HCT116 (cell line): ENCODE results near the gene RDH14. TPM values are rescaled to one million over a fixed set of nuclear protein-coding genes. Genes with fewer than 3 reads are reported as not detected.

Experiments used
- ATAC-seq: fragments of 200-7000 bp; cut with Tn5 transposase; 2 replicates; pipeline ENCODE4 v1.9.1; 2020; ENCODE audit warnings: mild to moderate bottlenecking, moderate library complexity
- BruUV-seq: library from RNA; stranded (reverse); fragments of 400-500 nt; replicated peaks from 2 replicates; lab custom pipeline; 2021; lab: Mats Ljungman, UMichigan
- CTCF ChIA-PET: fragments of 300-600 bp; sonication (Branson Sonifier 250); formaldehyde crosslinking; loops from one replicate; lab custom pipeline; 2021; ENCODE audit warnings: antibody characterized with exemption; lab: Charles Lee
- POLR2A ChIA-PET: fragments of 300-600, 350-600 bp; sonication (Branson Sonifier 250); formaldehyde crosslinking; loops from one replicate; lab custom pipeline; 2021; ENCODE audit warnings: antibody characterized with exemption; lab: Charles Lee
- RAD21 ChIA-PET, 2 experiments: fragments of 300-600 bp; sonication (Branson Sonifier 250); formaldehyde crosslinking; loops; one replicate each; lab custom pipeline; 2023; ENCODE audit warnings: low total read pairs in 2 of 2; ENCODE audit not compliant: uncharacterized antibody in 2 of 2, unreplicated experiment in 2 of 2, low non-redundant PET in 1 of 2; lab: Charles Lee
- DNase-seq: peaks from one replicate; pipeline ENCODE4 v3.0.0-alpha.2; 2010; ENCODE audit warnings: low read depth, low spot score
- H2AFZ ChIP-seq: fragments of 200-600 bp; shearing (Covaris generic), sonication (generic); 2 replicates; pipeline ENCODE4 v1.6.1; 2017; ENCODE audit warnings: low read depth, mixed run types, mixed read lengths, antibody characterized with exemption, low read length; ENCODE audit not compliant: poor library complexity, severe bottlenecking
- H3K27ac ChIP-seq: 2 replicates; pipeline ENCODE4 v1.5.1; 2012; ENCODE audit warnings: low read depth, low read length
- H3K27me3 ChIP-seq: fragments of 200-600 bp; sonication (generic); 2 replicates; pipeline ENCODE4 v1.6.1; 2016; ENCODE audit warnings: mixed run types, low read length, mixed read lengths; ENCODE audit not compliant: insufficient read depth
- H3K36me3 ChIP-seq, 2 experiments: fragments of 200-500 bp in 1 of 2; fragments of 200-600 bp in 1 of 2; sonication (Bioruptor generic) in 1 of 2; sonication (generic) in 1 of 2; 2 replicates each; pipeline versions ENCODE4 v1.5.1 to v1.6.1; 2014 to 2016; ENCODE audit warnings: low read length in 2 of 2, inconsistent platforms in 1 of 2, mixed read lengths in 1 of 2, mixed run types in 1 of 2; ENCODE audit not compliant: insufficient read depth in 2 of 2, control insufficient read depth in 1 of 2
- H3K4me1 ChIP-seq, 2 experiments: fragments of 200-600 bp in 1 of 2; sonication (generic) in 1 of 2; 2 replicates each; pipeline versions ENCODE4 v1.5.1 to v1.6.1; 2012 to 2017; ENCODE audit warnings: low read length in 2 of 2, inconsistent platforms in 1 of 2, mild to moderate bottlenecking in 1 of 2, mixed read lengths in 1 of 2, mixed run types in 1 of 2, moderate library complexity in 1 of 2; ENCODE audit not compliant: insufficient read depth in 2 of 2, control insufficient read depth in 1 of 2
- H3K4me2 ChIP-seq: fragments of 200-600 bp; sonication (generic); 2 replicates; pipeline ENCODE4 v1.6.1; 2017; ENCODE audit warnings: mixed run types, low read length, mixed read lengths
- H3K4me3 ChIP-seq, 2 experiments: fragments of 200-600 bp in 1 of 2; sonication (generic) in 1 of 2; replicated peaks in 1 of 2; 2 replicates each; pipeline ENCODE4 v1.5.1; 2011 to 2016; ENCODE audit warnings: low read length in 2 of 2, control low read depth in 1 of 2, low read depth in 1 of 2, mild to moderate bottlenecking in 1 of 2, mixed read lengths in 1 of 2, mixed run types in 1 of 2
- H3K79me2 ChIP-seq: fragments of 200-600 bp; sonication (generic); 2 replicates; pipeline ENCODE4 v1.6.1; 2017; ENCODE audit warnings: mild to moderate bottlenecking, mixed run types, low read length, moderate library complexity, mixed read lengths; ENCODE audit not compliant: insufficient read depth
- H3K9ac ChIP-seq: fragments of 200-600 bp; sonication (generic); 2 replicates; pipeline ENCODE4 v1.6.1; 2016; ENCODE audit warnings: low read length, mixed read lengths
- H3K9me2 ChIP-seq: fragments of 200-600 bp; sonication (generic), shearing (Covaris generic); 2 replicates; pipeline ENCODE4 v1.6.1; 2017; ENCODE audit warnings: mixed run types, mild to moderate bottlenecking, moderate library complexity; ENCODE audit not compliant: insufficient read depth
- H3K9me3 ChIP-seq, 2 experiments: fragments of 200-500 bp in 1 of 2; fragments of 200-600 bp in 1 of 2; sonication (Bioruptor generic) in 1 of 2; sonication (generic) in 1 of 2; 2 replicates each; pipeline ENCODE4 v1.6.1; 2014 to 2017; ENCODE audit warnings: low read length in 2 of 2, mixed read lengths in 2 of 2, inconsistent platforms in 1 of 2, low read depth in 1 of 2, mild to moderate bottlenecking in 1 of 2, mixed run types in 1 of 2, moderate library complexity in 1 of 2; ENCODE audit not compliant: control insufficient read depth in 1 of 2, insufficient read depth in 1 of 2
- H4K20me1 ChIP-seq: fragments of 200-600 bp; sonication (generic), shearing (Covaris generic); 2 replicates; pipeline ENCODE4 v1.6.1; 2017; ENCODE audit warnings: mixed run types, mild to moderate bottlenecking, moderate library complexity; ENCODE audit not compliant: insufficient read depth
- CBX3 ChIP-seq: IDR thresholded peaks from 2 replicates; pipeline ENCODE4 v1.6.1; 2012; ENCODE audit warnings: low read depth
- CEBPB ChIP-seq: IDR thresholded peaks from 2 replicates; pipeline ENCODE4 v1.6.1; 2012; ENCODE audit warnings: low read depth
- EGR1 ChIP-seq: IDR thresholded peaks from 2 replicates; pipeline ENCODE4 v1.6.1; 2012; ENCODE audit warnings: low read depth
- ELF1 ChIP-seq: IDR thresholded peaks from 2 replicates; pipeline ENCODE4 v1.6.1; 2012; ENCODE audit warnings: low read depth, borderline replicate concordance
- EZH2 ChIP-seq: fragments of 200-600 bp; sonication (generic); IDR thresholded peaks from 2 replicates; pipeline ENCODE4 v1.6.1; 2017; ENCODE audit warnings: antibody characterized with exemption, mixed run types
- FOSL1 ChIP-seq: IDR thresholded peaks from 2 replicates; pipeline ENCODE4 v1.6.1; 2012; ENCODE audit warnings: low read depth
- JUND ChIP-seq: IDR thresholded peaks from 2 replicates; pipeline ENCODE4 v1.6.1; 2012
- POLR2A ChIP-seq: IDR thresholded peaks from 2 replicates; pipeline ENCODE4 v1.7.0; 2011; ENCODE audit warnings: borderline replicate concordance; ENCODE audit not compliant: insufficient read depth, insufficient read length; ENCODE audit errors: extremely low read depth
- POLR2AphosphoS5 ChIP-seq: IDR thresholded peaks from 2 replicates; pipeline ENCODE4 v1.6.1; 2011; ENCODE audit warnings: mild to moderate bottlenecking, low read depth, low read length, moderate library complexity
- RAD21 ChIP-seq: IDR thresholded peaks from 2 replicates; pipeline ENCODE4 v1.6.1; 2012; ENCODE audit warnings: low read depth, mild to moderate bottlenecking
- SIN3A ChIP-seq: IDR thresholded peaks from 2 replicates; pipeline ENCODE4 v1.6.1; 2012; ENCODE audit warnings: low read depth
- SP1 ChIP-seq: IDR thresholded peaks from 2 replicates; pipeline ENCODE4 v1.6.1; 2012; ENCODE audit warnings: low read depth
- TCF7L2 ChIP-seq: IDR thresholded peaks from 2 replicates; pipeline ENCODE4 v1.7.0; 2011; ENCODE audit warnings: borderline replicate concordance, inconsistent platforms; ENCODE audit not compliant: insufficient read depth, insufficient read length; ENCODE audit errors: extremely low read depth
- YY1 ChIP-seq: IDR thresholded peaks from 2 replicates; pipeline ENCODE4 v1.6.1; 2011; ENCODE audit warnings: low read length, low read depth, moderate library complexity, mild to moderate bottlenecking; ENCODE audit not compliant: insufficient replicate concordance; ENCODE audit errors: extremely low read depth
- ZFX ChIP-seq: fragments of 450-650 bp; IDR thresholded peaks from 2 replicates; pipeline ENCODE4 v1.6.1; 2017
- ZNF274 ChIP-seq: fragments of 200-500 bp; sonication (Bioruptor generic); IDR thresholded peaks from 2 replicates; pipeline ENCODE4 v1.6.1; 2014; ENCODE audit warnings: mild to moderate bottlenecking, low read depth, low read length, inconsistent platforms
- intact Hi-C: fragments of 100-400 bp; cut with micrococcal nuclease; formaldehyde crosslinking; loops from 2 replicates; pipeline ENCODE4 v1.10.0; 2022
- total RNA-seq: library from RNA; stranded (reverse); gene quantifications from one replicate; pipeline ENCODE4 v1.2.1, GENCODE V29; 2021; ENCODE audit not compliant: unreplicated experiment
- TF ChIP-seq, protein P1 (sequence below): IDR thresholded peaks from 2 replicates; pipeline ENCODE4 v1.6.1; 2012
- TF ChIP-seq, protein P2 (sequence below), 3 experiments: fragments of 200-600 bp in 1 of 3; sonication (generic) in 1 of 3; IDR thresholded peaks in 2 of 3; conservative IDR thresholded peaks in 1 of 3; 2 replicates each; pipeline ENCODE4 v1.5.1; 2012 to 2017; ENCODE audit warnings: low read depth in 2 of 3, low read length in 2 of 3, antibody characterized with exemption in 1 of 3, borderline replicate concordance in 1 of 3, control low read depth in 1 of 3, mild to moderate bottlenecking in 1 of 3, mixed read lengths in 1 of 3, mixed run types in 1 of 3, moderate library complexity in 1 of 3; ENCODE audit not compliant: insufficient read depth in 1 of 3
- TF ChIP-seq, protein P3 (sequence below): IDR thresholded peaks from 2 replicates; pipeline ENCODE4 v1.6.1; 2011; ENCODE audit warnings: mild to moderate bottlenecking, low read length, moderate library complexity; ENCODE audit not compliant: insufficient replicate concordance; ENCODE audit errors: extremely low read depth

RDH14 gene
- total RNA-seq, 1 experiment from 2014 or later = 15.5 TPM

DNA sequence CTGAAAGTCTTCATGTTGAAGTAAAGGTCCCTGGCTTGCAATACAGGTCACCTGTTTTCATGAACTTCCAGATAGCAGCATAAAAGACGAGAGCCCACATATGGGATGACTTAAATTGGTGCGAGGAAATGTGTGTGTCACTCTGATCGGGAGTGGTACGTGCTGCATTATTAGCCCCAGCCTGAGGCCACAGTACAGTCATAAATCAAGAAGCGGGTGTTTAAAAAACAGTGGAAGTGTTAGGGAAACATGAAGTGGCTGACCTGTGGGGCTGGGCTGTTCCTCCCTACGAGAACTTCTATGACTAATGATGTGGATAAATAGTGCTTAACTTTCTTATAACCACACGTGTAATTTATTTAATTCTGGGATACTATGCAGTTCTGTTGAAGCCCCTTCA lies 24.4 kb downstream of the RDH14 start:
- ChIA-PET RAD21 (no interaction called here), POLR2A (no interaction called here), CTCF (no interaction called here)
- H3K4me2 ChIP-seq = no peak overlapping the region
- intact Hi-C loops = no loop called here
- H3K27ac ChIP-seq = no peak overlapping the region
- no peaks in the 10 kb centered on the region for H3K27me3 ChIP-seq
- no peaks in the 10 kb centered on the region for H3K79me2 ChIP-seq
- no peaks in the 10 kb centered on the region for H3K36me3 ChIP-seq
- H3K9ac ChIP-seq = no peak overlapping the region
- H4K20me1 ChIP-seq = no peaks in the 10 kb centered on the region
- no peaks in the 10 kb centered on the region for H3K9me3 ChIP-seq
- no peak overlapping the region for H3K4me3 ChIP-seq
- TF ChIP-seq ZNF274 (no peak), POLR2AphosphoS5 (no peak), SP1 (no peak), POLR2A (no peak), EGR1 (no peak), SIN3A (no peak), ZFX (no peak), JUND (no peak), TCF7L2 (no peak), CBX3 (no peak), EZH2 (no peak), FOSL1 (no peak), RAD21 (no peak), ELF1 (no peak), CEBPB (no peak), YY1 (no peak)
- TF ChIP-seq, protein P1, sequence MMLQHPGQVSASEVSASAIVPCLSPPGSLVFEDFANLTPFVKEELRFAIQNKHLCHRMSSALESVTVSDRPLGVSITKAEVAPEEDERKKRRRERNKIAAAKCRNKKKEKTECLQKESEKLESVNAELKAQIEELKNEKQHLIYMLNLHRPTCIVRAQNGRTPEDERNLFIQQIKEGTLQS = no peak
- TF ChIP-seq, protein P2, sequence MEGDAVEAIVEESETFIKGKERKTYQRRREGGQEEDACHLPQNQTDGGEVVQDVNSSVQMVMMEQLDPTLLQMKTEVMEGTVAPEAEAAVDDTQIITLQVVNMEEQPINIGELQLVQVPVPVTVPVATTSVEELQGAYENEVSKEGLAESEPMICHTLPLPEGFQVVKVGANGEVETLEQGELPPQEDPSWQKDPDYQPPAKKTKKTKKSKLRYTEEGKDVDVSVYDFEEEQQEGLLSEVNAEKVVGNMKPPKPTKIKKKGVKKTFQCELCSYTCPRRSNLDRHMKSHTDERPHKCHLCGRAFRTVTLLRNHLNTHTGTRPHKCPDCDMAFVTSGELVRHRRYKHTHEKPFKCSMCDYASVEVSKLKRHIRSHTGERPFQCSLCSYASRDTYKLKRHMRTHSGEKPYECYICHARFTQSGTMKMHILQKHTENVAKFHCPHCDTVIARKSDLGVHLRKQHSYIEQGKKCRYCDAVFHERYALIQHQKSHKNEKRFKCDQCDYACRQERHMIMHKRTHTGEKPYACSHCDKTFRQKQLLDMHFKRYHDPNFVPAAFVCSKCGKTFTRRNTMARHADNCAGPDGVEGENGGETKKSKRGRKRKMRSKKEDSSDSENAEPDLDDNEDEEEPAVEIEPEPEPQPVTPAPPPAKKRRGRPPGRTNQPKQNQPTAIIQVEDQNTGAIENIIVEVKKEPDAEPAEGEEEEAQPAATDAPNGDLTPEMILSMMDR (IDR thresholded peaks at IDR 0.05 in 2 of 3, conservative IDR thresholded peaks at IDR 0.05 in 1 of 3; ENCODE audit: borderline replicate concordance in 1 of 3, insufficient read depth in 1 of 3, low read depth in 2 of 3, low read length in 2 of 3) = no peak
- TF ChIP-seq, protein P3, sequence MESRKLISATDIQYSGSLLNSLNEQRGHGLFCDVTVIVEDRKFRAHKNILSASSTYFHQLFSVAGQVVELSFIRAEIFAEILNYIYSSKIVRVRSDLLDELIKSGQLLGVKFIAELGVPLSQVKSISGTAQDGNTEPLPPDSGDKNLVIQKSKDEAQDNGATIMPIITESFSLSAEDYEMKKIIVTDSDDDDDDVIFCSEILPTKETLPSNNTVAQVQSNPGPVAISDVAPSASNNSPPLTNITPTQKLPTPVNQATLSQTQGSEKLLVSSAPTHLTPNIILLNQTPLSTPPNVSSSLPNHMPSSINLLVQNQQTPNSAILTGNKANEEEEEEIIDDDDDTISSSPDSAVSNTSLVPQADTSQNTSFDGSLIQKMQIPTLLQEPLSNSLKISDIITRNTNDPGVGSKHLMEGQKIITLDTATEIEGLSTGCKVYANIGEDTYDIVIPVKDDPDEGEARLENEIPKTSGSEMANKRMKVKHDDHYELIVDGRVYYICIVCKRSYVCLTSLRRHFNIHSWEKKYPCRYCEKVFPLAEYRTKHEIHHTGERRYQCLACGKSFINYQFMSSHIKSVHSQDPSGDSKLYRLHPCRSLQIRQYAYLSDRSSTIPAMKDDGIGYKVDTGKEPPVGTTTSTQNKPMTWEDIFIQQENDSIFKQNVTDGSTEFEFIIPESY = no peak
- no TSS peak for BruUV-seq
- DNase-seq (no peak), ATAC-seq (no peak)
- H3K9me2 ChIP-seq = no peaks in the 10 kb centered on the region
- H3K4me1 ChIP-seq = no peaks in the 10 kb centered on the region
- no peak overlapping the region for H2AFZ ChIP-seq
